GM18499 (cell line): ENCODE results near the gene SLCO2A1.

ENCODE experiments used
- ATAC-seq: cut with Tn5 transposase; IDR thresholded peaks from one replicate; pipeline ENCODE4 v1.9.1; 2021; ENCODE audit warnings: moderate number of reproducible peaks; ENCODE audit not compliant: insufficient read depth, unreplicated experiment

Gene SLCO2A1

DNA sequence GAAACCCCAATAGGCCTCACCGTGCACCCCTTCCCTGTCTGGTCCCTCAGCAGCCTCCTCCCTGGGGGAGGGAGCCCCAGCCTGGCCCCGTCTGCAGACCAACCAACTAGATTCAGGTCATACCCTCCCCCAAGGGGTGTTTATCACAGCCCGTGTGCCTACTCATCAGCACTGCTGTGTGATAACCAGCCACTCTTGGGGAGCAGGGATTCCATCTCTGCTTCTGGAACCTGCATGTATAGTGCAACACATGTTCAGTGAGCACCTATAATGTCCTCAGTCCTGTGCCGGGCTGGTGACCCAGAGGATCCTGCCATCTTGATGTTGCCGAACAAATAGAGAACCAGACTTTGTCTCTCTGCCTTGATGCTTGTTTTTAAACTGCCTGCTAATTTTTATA lies 6.6 kb upstream of the SLCO2A1 start:
- ATAC-seq = no peak

DNA sequence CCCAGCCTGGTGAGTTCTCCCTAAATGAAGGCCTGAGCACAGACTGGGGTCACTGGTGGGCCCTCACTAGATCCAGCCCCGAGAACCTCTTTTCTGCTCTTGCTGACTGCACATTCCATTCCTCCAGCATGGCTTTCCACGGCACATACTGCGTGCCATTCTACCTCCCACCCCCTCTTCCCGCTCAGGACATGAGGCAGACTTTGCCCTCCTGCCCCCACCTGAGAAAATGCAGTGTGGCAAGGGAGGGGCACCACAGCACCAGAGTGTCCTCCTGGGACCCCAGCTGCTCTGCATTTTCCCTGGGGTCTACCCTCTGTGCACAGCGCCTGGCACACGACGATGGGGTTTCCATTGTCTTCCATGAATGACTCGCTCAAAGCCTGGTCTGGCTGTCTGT lies 6.1 kb upstream of the SLCO2A1 start:
- no peak for ATAC-seq

DNA sequence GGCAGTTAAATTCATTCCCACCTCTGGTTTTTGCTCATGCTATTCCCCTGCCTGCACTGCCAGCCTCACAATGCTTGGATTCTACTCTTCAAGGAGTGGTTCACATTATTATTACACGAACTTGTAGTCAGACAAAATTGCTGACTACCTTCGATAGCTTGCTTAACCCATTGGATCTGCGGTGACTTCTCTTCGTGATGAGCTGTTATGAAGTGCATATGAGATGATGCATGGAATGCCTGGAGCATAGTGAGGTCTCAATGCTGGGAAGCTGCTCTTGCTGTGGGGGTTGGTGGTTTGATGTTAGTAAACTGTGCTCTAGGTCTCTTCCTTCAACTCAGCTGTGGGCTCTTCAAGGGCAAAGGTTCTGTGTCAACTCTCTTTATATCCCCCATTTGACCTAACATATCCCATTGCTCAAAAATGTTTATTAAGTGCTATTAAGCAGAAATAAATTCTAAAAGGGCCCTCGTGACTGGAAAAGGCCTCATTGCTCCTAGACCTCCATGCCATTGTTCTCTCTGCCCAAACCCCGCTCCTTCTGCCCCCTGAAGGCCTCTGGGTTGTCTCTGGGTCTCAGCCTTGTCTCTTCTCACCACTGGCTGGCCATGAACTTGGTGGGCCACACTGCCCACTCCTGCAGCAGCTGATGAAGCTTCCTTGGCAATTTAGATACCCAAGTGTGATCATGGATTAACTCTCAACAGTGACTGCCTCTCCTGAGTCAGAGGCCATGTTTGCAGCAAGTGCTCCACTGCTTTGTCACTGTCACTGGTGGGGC lies 4.5 kb upstream of the SLCO2A1 start:
- no peak for ATAC-seq

DNA sequence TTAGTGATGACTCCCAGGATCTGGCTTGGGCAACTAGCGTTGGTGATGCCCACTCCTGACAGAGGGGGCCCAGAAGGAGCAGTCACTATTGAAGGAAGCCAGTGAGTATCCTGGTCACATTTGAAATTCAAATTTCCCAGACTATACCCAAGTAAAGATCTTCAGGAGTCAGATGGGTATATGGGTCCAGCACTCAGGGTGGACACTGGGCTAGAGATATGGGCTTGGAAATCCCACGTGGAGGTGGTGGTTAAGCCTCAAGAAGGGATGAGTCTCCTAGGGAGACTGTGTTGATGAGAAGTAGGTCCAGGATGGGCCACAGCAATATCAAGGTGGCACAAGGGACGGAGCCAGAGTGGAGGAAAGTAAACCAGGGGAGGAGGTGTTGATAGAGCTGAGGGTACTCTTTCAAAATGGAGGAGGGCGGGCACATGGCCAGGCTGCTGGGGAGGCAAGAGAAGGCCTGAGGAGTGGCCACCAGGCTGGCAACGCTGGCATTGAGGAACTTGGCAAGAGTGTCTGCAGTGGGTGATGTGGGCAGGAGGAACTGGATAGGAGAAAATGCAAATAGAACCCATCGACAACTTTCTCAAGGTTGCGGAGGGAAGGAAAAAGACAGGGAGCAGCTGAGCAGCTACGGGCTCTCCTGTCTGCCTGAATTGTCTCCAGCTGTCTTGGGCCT lies 3.7 kb upstream of the SLCO2A1 start:
- no peak for ATAC-seq

DNA sequence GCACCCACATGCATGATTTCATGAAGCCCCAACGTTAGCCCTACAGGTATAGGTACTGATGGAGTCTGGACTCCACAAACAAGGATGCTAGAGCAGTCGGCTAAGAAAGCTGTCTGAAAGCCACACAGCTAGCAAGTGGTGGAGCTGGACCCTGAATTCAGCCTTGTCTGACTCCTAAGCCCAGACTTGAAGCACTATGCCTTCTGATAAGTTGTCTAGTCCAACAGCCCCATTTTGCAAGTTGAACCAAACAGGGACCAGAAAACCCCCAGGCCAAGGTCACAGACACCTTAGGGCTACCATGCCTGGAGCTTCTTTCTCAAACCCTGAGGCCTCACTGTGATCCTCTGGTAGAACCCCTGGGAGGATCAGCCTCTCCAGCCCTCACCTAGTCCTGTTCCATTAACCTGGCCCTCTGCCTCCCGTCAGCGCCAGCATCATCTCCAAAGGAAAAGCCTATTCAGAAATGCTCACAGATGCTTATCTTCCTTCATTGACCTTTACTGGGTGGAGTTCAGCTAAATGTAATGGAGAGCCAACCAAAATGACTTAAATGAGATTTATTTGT lies 1.7 kb upstream of the SLCO2A1 start:
- ATAC-seq = no peak

DNA sequence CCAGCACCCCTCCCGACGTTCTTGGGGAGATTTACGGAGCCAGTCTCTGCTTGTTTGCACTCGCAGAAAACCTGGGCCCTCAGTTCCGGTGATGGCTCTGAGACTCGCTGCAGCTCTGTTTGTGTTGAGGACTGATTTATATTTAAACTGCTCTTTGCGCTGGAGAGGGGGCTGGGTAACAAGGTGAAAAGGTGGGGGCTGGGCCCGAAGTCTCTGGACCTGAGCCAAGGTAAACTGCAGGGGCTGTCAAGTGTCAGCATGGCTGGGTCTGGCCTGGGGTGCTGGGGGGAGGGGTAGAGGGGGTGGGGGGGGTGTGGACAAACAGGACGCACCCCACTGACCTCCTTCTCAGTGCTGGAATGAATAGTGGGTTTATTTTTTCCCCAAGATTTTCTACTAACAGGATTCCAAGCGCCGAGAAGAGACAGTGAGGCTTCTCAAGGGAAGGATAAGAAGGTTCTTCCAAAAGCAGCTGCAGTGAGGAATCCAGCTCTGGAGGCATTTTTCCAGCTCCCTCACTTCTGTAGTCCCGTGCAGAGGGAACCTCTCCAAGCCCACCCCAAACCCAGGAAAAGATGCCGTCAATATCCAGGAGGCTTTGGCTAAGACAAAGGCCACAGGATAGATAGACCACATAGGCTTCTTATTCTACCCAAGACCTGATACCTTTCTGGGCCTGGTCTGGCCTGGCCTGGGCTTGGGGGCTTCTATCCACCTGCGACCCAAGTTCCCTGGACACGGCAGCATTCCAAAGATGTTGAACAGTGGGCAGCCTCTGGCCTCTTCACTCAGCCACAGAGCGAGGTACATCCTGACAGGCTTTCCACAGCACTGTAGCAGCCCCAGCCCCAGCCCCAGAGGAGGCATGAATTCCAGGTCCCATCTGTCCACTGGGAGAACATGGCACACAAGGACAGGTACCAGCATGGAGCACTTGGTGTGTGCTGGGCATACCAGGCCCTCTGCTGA lies 938 bp upstream of the SLCO2A1 start:
- no peak for ATAC-seq

DNA sequence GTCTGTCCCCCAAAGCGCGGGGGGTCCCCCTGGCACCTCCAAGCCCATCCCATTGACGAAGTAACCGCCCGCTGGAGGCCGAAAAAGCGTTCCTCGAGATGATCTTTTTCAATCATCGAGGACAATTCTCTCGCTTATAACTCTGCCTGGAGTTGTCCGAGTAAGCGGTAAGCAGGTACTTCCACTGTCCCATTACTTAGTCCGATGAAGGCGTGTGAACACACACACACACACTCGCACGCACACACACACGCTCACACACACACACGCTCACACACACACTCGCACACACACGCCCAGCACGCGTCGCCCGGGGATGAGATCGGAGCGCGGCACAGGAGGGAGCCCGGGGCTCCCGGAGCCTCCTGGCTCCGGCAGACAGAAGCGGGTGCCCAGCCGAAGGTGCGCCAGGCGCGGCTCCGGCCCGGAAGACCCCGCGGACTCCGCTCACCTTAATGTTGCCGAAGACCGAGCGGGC lies 430 bp downstream of the SLCO2A1 start:
- ATAC-seq = no peak

DNA sequence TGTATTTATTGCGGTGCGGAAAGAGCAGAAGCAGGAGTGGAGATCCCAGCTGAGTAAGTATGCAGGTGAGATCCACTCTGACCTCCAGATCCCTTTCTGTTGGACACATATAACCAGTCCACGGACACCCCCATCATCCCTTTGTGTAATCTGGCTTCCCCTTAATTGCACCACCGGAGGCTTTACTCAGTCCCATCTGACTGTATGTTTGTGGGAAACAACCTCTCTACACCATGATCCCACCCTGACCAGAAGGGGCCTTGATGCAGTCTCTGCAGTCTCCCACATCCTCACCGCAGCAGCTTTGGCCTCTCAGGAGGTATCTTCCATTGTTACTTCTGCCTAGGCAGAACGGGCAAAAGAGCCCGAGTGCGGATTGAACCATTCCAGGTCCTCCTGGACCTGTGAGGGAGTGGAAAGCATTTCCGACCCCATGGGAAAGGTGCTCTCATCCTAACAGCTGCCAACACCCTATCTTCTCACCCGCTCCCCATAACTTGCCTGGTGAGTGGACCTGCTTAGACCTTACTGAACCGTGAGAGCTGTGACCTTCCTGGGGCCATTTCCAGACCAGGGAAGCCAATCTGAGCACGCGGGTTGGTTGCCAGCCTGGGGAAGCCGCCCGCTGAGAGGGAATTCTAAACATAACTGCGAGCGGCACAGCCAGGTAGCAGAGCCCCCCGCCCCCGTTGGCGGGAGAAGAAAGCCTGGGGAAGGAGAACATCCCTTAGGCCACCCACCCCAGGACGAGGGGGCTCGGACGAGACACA lies 1.1 kb downstream of the SLCO2A1 start:
- ATAC-seq = no peak

DNA sequence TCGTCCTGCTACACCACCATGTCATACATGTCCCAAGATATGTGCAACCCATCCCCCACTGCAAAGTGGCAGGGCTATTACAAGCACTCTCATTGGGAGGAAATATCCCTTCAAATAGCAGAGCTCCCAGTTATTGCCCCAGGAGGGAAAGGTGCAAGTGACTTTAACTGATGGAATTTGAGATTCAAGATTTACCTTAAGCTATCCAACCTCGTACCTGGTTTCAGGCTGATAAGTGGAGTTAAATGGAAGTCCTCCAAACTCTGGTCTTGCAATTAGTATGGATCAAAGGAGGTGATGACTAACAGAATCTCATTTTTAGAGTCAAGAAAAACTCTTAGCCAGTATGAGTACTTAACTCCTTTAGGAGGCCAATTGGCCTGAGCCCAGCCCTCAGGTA lies 2.1 kb downstream of the SLCO2A1 start:
- no peak for ATAC-seq

DNA sequence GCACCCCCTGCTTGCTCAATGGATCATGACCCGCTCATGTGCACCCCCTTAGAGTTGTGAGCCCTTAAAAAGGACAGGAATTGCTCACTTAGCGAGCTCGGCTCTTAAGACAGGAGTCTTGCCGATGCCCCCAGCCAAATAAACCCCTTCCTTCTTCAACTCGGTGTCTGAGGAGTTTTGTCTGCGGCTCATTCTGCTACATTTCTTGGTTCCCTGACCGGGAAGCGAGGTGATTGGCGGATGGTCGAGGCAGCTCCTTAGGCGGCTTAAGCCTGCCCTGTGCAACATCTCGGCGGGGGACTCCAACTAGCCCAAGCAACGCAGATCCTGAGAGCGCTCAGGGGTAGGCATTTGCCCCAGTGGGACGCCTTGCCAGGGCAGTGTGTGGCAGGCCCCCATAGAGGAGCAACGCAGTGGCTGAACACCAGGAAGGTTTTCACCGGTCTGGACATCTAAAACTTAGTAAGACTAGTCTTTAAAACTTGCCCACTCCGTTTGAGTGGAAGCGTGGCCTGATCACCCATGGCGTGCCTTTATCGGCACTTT lies 9.5 kb downstream of the SLCO2A1 start:
- no peak for ATAC-seq

DNA sequence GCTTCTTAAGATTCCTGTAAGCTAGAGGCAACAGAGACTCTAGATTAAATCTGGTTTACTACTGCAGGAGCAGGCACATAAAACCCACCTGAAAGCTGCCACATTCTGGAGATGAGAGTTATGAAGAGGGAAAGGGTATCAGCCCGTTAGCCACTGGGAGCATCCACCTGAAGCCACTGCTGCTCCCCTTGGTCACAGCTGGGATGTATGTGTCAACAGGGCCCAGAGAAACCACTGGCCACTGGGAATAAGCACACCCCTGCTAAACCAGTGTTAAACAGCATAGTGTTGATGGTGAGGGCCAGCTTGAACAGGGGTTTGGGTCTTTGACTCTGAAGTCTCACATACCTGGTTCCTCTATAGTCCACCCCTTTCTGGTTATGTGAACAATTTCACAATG lies 10.9 kb downstream of the SLCO2A1 start:
- no peak for ATAC-seq

DNA sequence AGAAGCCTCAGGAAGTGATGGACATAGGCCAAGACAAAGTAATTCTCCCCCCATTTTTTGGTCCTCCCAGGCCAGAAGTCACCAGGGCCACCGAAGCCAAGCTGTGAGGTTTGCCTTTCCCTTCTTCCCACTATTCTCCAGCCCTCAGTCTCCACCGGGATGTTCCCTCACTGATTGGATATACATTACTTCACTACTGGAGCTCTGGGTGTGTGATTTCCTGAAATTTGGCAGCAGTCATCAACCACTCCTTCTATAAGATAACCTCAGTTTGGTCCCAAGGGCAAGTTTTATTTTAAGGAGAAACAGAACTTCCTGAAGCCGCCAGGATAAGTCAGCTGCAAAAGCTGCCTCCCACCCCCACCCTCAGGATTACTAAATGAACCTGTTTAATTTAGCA lies 11.3 kb downstream of the SLCO2A1 start:
- no peak for ATAC-seq

DNA sequence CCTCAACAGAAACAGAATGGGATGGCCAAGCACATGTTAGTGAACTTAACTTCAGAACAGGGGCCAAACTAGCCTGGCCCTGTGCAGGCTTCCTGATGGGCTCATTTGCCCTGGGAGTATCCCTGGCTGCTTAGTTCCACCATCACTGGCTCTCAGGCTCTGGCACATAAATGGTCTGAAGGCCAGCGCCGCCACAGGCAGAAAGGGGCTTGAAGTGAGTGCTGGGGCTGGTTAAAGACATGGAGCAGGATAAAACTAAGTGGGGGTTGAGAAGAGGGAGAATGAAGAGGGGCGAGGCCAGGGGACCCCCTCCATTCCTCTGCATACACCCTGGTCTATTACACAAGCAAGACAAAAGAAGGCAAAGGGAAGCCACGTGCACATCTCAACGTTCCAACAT lies 12.2 kb downstream of the SLCO2A1 start:
- ATAC-seq = no peak

DNA sequence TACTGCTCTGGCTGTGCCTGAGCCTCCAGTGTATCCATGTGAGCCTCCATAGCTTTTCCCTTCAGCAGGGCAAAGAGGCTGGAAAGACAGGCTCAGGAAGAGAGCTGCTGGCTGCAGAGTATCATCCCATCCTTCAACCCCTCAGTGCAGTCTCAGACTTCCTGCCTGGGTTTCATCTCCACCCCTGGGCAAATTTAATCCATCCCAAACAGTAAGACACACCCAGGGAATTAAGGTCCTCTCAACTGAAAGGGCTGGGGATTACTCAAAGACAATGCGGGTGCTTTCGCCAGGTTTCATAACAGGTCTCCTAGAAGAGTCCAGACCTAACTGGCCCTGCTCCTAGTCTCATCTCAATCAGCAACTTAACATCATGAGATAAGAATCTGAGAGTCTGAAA lies 15.5 kb downstream of the SLCO2A1 start:
- no peak for ATAC-seq

DNA sequence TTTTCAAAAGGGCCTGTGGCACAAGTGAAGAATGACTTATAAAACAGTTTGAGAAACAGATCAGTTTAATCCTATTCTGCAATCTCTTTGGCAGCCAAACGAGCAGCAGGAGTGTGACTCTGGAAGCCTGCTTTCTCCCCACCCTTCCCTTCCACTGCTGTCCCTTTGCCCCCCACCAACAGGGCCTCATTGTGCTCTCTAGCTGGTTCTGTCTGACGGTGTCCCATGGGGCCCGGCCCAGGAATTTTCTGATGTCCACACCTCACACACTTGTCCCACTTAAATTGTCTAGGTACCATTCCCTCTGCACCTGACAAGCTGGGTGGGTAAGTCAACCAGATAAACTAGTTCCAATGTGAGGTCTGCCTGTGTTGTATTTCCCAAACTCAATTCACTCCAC lies 16.4 kb downstream of the SLCO2A1 start:
- no peak for ATAC-seq

DNA sequence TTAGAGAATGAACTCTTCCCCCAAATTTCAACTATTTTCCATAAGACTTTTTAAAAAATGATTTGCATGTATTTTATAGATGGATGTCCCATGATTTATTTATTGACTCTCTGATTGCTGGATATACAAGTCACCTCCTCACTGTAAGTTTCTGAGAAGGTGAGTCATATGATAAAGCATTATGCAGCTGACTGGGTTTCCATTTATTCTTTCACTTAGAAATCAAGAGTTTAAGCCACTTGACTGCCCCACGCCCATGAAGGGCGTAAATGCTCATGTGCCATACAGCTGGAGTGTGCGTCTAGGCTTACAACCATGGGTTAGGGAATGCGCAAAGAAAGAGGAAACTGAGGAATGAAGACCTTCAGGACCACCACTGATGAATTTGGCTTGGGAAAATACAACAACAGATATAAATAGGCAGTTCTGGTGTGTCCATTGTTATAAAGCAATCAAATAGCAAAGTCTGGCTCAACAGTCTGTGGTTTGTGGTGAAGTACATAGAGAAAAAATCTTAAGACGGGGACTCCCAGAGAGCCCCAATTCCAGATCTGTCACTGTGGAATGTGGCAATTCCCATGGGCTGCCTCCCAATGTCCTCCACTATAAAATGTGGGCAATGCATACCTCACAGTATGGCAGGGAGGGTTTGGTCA lies 20.3 kb downstream of the SLCO2A1 start:
- ATAC-seq = no peak

DNA sequence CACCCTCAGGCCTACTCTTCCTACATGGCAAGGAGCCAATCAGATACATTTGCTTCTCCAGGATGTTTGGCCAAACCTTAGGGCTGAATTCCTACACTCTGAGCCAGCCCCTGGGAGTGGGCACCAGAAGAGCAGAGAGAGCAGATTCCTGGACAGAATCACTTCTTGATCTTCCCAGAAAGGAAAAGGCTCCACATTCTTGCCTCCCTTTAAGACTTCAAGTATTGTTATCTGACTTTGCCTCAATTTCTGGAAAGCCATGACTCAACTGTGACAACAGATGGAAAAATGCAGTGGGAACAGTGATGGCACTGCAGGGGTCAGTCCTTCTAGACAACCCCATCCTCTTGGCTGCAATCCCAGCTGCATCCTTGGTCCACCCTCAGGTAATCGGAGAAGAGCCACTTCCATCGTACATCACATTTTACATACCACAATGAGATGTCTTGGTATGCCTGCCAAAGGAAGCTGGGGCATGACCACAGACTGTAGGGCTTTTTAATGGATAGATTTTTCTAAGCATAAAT lies 21.0 kb downstream of the SLCO2A1 start:
- ATAC-seq = no peak

DNA sequence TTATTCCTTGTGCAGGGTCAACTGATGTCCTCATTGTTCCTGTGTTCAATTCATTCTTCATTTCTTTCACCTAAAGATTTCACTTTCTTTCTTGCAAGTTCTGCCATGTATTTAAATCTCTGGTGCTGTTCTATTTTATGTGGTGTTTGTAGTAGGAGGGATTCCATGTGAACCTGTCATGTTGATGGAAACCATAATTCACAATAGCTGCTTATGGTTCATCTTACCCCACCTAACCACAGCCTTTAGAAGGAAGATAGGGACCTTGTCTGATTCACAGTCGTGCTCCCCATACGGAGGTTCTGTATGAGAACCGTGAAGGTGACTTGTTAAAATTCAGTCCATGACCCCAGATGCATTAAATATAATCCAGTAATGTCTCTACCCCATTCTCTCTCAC lies 21.9 kb downstream of the SLCO2A1 start:
- ATAC-seq = no peak

DNA sequence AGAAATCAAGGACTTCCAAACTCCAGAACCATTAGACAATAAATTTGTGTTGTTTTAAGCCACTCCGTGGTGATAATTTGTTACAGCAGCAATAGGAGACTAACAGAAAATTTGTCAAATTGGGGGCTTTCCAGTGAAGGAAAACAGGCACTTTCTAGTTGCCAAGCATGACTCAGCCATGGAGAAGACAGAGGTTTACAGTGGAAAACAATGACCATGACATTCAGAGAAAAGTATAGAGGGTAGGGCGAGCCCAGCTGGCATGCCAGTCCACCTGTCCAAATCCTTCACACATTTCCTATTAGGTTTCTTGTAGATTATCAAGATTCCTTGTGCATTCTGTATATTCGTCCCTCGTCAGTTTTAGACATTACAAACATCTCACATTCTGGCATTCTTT lies 24.9 kb downstream of the SLCO2A1 start:
- no peak for ATAC-seq
